Heart left ventricle (tissue), 16 donors: ENCODE data around the gene ROPN1L. TPM values are rescaled to one million over a fixed set of nuclear protein-coding genes. Genes with fewer than 3 reads are reported as not detected.

Experiments
- ATAC-seq, 4 donors: fragments of 200-7000 bp; cut with Tn5 transposase; one replicate each; pipeline ENCODE4 v1.9.1; 2020 to 2022; ENCODE audit warnings: moderate library complexity in 4 of 4, mild to moderate bottlenecking in 3 of 4, moderate number of reproducible peaks in 1 of 4
- DNase-seq, 5 donors: peaks; one replicate each; pipeline ENCODE4 v3.0.0-alpha.2; 2020
- H3K27ac ChIP-seq, 12 donors: fragments of 200-600 bp; sonication (generic) in 4 of 12; one replicate each; pipeline versions ENCODE4 v1.5.0 to v1.8.0; 2016 to 2022; ENCODE audit warnings: mild to moderate bottlenecking in 2 of 12
- H3K27me3 ChIP-seq, 9 donors: fragments of 200-600 bp; sonication (generic) in 2 of 9; one replicate each; pipeline versions ENCODE4 v1.5.1 to v1.8.0; 2016 to 2022; ENCODE audit warnings: mild to moderate bottlenecking in 3 of 9
- H3K36me3 ChIP-seq, 9 donors: fragments of 200-600 bp; sonication (generic) in 2 of 9; one replicate each; pipeline versions ENCODE4 v1.5.0 to v1.8.0; 2018 to 2022; ENCODE audit warnings: mild to moderate bottlenecking in 2 of 9
- H3K4me1 ChIP-seq, 12 donors: fragments of 200-600 bp; sonication (generic) in 4 of 12; one replicate each; pipeline versions ENCODE4 v1.5.0 to v1.8.0; 2016 to 2022; ENCODE audit warnings: mild to moderate bottlenecking in 3 of 12
- H3K4me3 ChIP-seq, 12 donors: fragments of 200-600 bp; sonication (generic) in 4 of 12; one replicate each; pipeline versions ENCODE4 v1.5.0 to v1.8.0; 2017 to 2022; ENCODE audit warnings: mild to moderate bottlenecking in 9 of 12, moderate library complexity in 4 of 12
- H3K9me3 ChIP-seq, 12 donors: fragments of 200-600 bp; sonication (generic) in 4 of 12; one replicate each; pipeline versions ENCODE4 v1.5.0 to v1.8.0; 2016 to 2022; ENCODE audit warnings: mild to moderate bottlenecking in 1 of 12
- CTCF ChIP-seq, 12 donors: fragments of 200-600 bp; sonication (generic) in 4 of 12; IDR thresholded peaks; one replicate each; pipeline versions ENCODE4 v1.5.0 to v1.8.0; 2018 to 2022; ENCODE audit warnings: antibody characterized with exemption in 12 of 12, mild to moderate bottlenecking in 5 of 12
- POLR2A ChIP-seq, 2 donors: fragments of 450-650 bp; IDR thresholded peaks; one replicate each; pipeline ENCODE4 v1.6.1; 2017; ENCODE audit warnings: antibody characterized with exemption in 2 of 2, mild to moderate bottlenecking in 2 of 2, moderate library complexity in 2 of 2
- WGBS, 4 donors: extraction: QIAGEN DNeasy Blood & Tissue Kit in 2 of 4; methylation state at CpG; one replicate each; pipeline versions ENCODE4 v1.1.5 to v1.1.7; 2013 to 2018; 5-methylcytosine and 5-hydroxymethylcytosine counted together
- intact Hi-C, 10 donors: fragments of 100-400 bp; cut with DNase I; formaldehyde crosslinking; loops; one replicate each; pipeline versions ENCODE4 v1.11.1 to v1.14.2; 2022
- polyA plus RNA-seq, 2 donors: library from polyadenylated mRNA; stranded (reverse); fragments of 200-250 nt; gene quantifications; one replicate each; pipeline ENCODE4 v1.2.3, GENCODE V29; 2013
- total RNA-seq, 9 donors: library from RNA; depleted of rRNA in 2 of 9; stranded (reverse); fragments of >200 nt in 2 of 9; fragmentation: NEBNext Ultra II Directional in 3 of 9; extraction: Animal tissue kit (Norgen Biotek cat#: 25700) in 3 of 9; gene quantifications; one replicate each; pipeline versions ENCODE4 v1.1.0 to v1.2.4, GENCODE V29; 2016 to 2023
- donor health status: ischemic (EF 13 %, LVEDD 7.1; RV severe dilation, severe dysfunction).
- donor health status: healthy with polysubstance abuse.
- donor health status: DM: no; HTN: yes; CAD: no.
- donor health status: DM: no; HTN: no; CAD: no.
- donor health status: ischemic (EF 25% LVEDD 6.9; RV normal size, moderate dysfunction).
- donor health status: ischemic (EF 25% LVEDD 5.7; RV mildly dilated, moderate dysfunction).
- donor health status: healthy.
- donor health status: DM: yes; HTN: yes; CAD: no.
- donor health status: ischemic (EF 35%, LVEDD 5.7; RV mildly dilated, moderate dysfunction).
- donor health status: nonischemic (EF 11% LVEDD 7.7; RV severe dilation, severe dysfunction).
- donor health status: DM: yes; HTN: yes; CAD: no.
- donor health status: PGD.
- donor health status: ischemic (EF 29% LVEDD 5.4; RV normal size, mild dysfunction).
- donor health status: nonischemic (EF 23%, LVEDD 6.1; RV moderate dilation, normal function).

ROPN1L gene
- total and polyA plus RNA-seq, 11 donors, result 0.14 to 0.81 (median 0.46) TPM; not detected in 4

GRCh38 chr5:10482791-10483530 lies 41.3 kb downstream of the ROPN1L start:
- H3K27me3 ChIP-seq, result no peaks in the 10 kb centered on the region
- no peaks in the 10 kb centered on the region for H3K36me3 ChIP-seq
- 87 to 93% (median 91%) methylated on average over 12 of the region's 12 CpGs for whole genome bisulfite sequencing, 4 donors
- no peaks in the 10 kb centered on the region for H3K9me3 ChIP-seq
- no peak for DNase-seq
- H3K27ac ChIP-seq, result no peak overlapping the region
- no peak for ATAC-seq
- peaks cover 0 to 46% (median 20%) of the 10 kb centered on the region in 12 donors for H3K4me1 ChIP-seq
- intact Hi-C loops, result no loop called here
- no peak overlapping the region for H3K4me3 ChIP-seq
- TF ChIP-seq POLR2A (IDR thresholded peaks at IDR 0.05), result no peak
- TF ChIP-seq CTCF (IDR thresholded peaks at IDR 0.05), result no peak

GRCh38 chr5:10484774-10485141 lies 43.1 kb downstream of the ROPN1L start:
- Histone ChIP-seq H3K9me3 (no peaks in the 10 kb centered on the region), H3K27me3 (no peaks in the 10 kb centered on the region), H3K27ac (peak overlapping the region in 8 of 12 donors; percentile 13 to 56 (median 32)), H3K4me3 (no peak overlapping the region), H3K4me1 (peaks cover 0 to 52% (median 26%) of the 10 kb centered on the region in 12 donors), H3K36me3 (no peaks in the 10 kb centered on the region)
- no peak for TF ChIP-seq CTCF (IDR thresholded peaks at IDR 0.05)
- no peak for TF ChIP-seq POLR2A (IDR thresholded peaks at IDR 0.05)
- intact Hi-C loops, result loop anchor here in 1 of 10 donors (5.0 kb wide), 1 partner anchor 68 kb away; no protein-coding TSS in a partner anchor
- no peak for DNase-seq
- 77 to 85% (median 83%) methylated on average over 5 of the region's 5 CpGs for WGBS, 4 donors
- no peak for ATAC-seq

GRCh38 chr5:10485142-10485795 lies 43.6 kb downstream of the ROPN1L start:
- H3K27me3 ChIP-seq, result no peaks in the 10 kb centered on the region
- no peaks in the 10 kb centered on the region for H3K36me3 ChIP-seq
- peak overlapping the region in 9 of 12 donors; percentile 13 to 56 (median 29) for H3K27ac ChIP-seq
- DNase-seq, result peak; percentile 40 to 79 (median 67)
- TF ChIP-seq CTCF (IDR thresholded peaks at IDR 0.05) (no peak), POLR2A (IDR thresholded peaks at IDR 0.05) (no peak)
- H3K4me1 ChIP-seq, result peaks cover 0 to 48% (median 25%) of the 10 kb centered on the region in 12 donors
- no peaks in the 10 kb centered on the region for H3K9me3 ChIP-seq
- H3K4me3 ChIP-seq, result no peak overlapping the region
- 39 to 56% (median 47%) methylated on average over 13 to 14 of the region's 14 CpGs for WGBS, 4 donors
- ATAC-seq, result peak; percentile 39 to 87 (median 78)
- intact Hi-C loops, result loop anchor here in 1 of 10 donors (5.0 kb wide), 1 partner anchor 67 kb away; no protein-coding TSS in a partner anchor

- Histone ChIP-seq H3K27ac (peak overlapping the region in 4 of 12 donors; percentile 22 to 56 (median 36)), H3K4me3 (no peak overlapping the region), H3K4me1 (peaks cover 0 to 48% (median 25%) of the 10 kb centered on the region in 12 donors), H3K36me3 (no peaks in the 10 kb centered on the region), H3K9me3 (no peaks in the 10 kb centered on the region), H3K27me3 (no peaks in the 10 kb centered on the region)
- intact Hi-C loops, result loop anchor here in 1 of 10 donors (5.0 kb wide), 1 partner anchor 66 kb away; no protein-coding TSS in a partner anchor
- DNase-seq (no peak), ATAC-seq (peak in 3 of 4 donors; percentile 20 to 36 (median 34))
- 69 to 85% (median 80%) methylated on average over 7 to 10 of the region's 10 CpGs for WGBS, 4 donors
- TF ChIP-seq POLR2A (IDR thresholded peaks at IDR 0.05) (no peak), CTCF (IDR thresholded peaks at IDR 0.05) (no peak)
Measured at GRCh38 chr5:10485897-10486296, 44.2 kb downstream of the ROPN1L start.
